IMR-90 (cell line): ENCODE data around the gene KIF16B. TPM values are rescaled to one million over a fixed set of nuclear protein-coding genes. Genes with fewer than 3 reads are reported as not detected.

ENCODE experiments used
- ATAC-seq: fragments of 200-7000 bp; cut with Tn5 transposase; 2 replicates; pipeline ENCODE4 v1.9.1; 2020; ENCODE audit warnings: low read depth, mild to moderate bottlenecking, moderate library complexity
- BruUV-seq: library from RNA; stranded (reverse); fragments of 400-500 nt; replicated peaks from 2 replicates; lab custom pipeline; 2021; lab: Mats Ljungman, UMichigan
- CTCF ChIA-PET: fragments of 300-600 bp; formaldehyde crosslinking; extraction: SDS; loops from one replicate; lab custom pipeline; 2021; ENCODE audit warnings: antibody characterized with exemption; lab: Yijun Ruan, JAX
- POLR2A ChIA-PET: fragments of 300-600 bp; sonication (Branson Sonifier 250); formaldehyde crosslinking; loops from one replicate; lab custom pipeline; 2022; ENCODE audit warnings: antibody characterized with exemption; ENCODE audit not compliant: unreplicated experiment; lab: Charles Lee
- DNase-seq: peaks from one replicate; pipeline ENCODE4 v3.0.0; 2013
- H2AFZ ChIP-seq: replicated peaks from 2 replicates; pipeline ENCODE3; 2013; ENCODE audit warnings: low read length, mild to moderate bottlenecking; ENCODE audit not compliant: poor library complexity
- H2AK5ac ChIP-seq: 2 replicates; pipeline ENCODE4 v1.6.1; 2013; ENCODE audit warnings: low read depth, low read length, inconsistent platforms
- H2AK9ac ChIP-seq: replicated peaks from 2 replicates; pipeline ENCODE3; 2013; ENCODE audit warnings: mild to moderate bottlenecking, low read depth, low read length, moderate library complexity; ENCODE audit not compliant: poor library complexity
- H2BK120ac ChIP-seq: 2 replicates; pipeline ENCODE4 v1.6.1; 2013; ENCODE audit warnings: low read depth, low read length, inconsistent platforms
- H2BK15ac ChIP-seq: 3 replicates; pipeline ENCODE4 v1.6.1; 2013; ENCODE audit warnings: low read depth, low read length, inconsistent platforms
- H2BK20ac ChIP-seq: 2 replicates; pipeline ENCODE4 v1.6.1; 2013; ENCODE audit warnings: low read depth, mild to moderate bottlenecking, inconsistent platforms, low read length, moderate library complexity
- H2BK5ac ChIP-seq: 2 replicates; pipeline ENCODE4 v1.6.1; 2013; ENCODE audit warnings: mild to moderate bottlenecking, low read depth, low read length, inconsistent platforms; ENCODE audit not compliant: poor library complexity, severe bottlenecking
- H3K14ac ChIP-seq: replicated peaks from 2 replicates; pipeline ENCODE4 v1.6.1; 2013; ENCODE audit warnings: low read depth, low read length, inconsistent platforms
- H3K18ac ChIP-seq: 2 replicates; pipeline ENCODE4 v1.6.1; 2013; ENCODE audit warnings: low read depth, low read length, control low read depth
- H3K23ac ChIP-seq: 2 replicates; pipeline ENCODE4 v1.6.1; 2013; ENCODE audit warnings: low read depth, low read length, inconsistent platforms
- H3K27ac ChIP-seq: 2 replicates; pipeline ENCODE4 v1.5.1; 2013; ENCODE audit warnings: mild to moderate bottlenecking, control low read depth, low read length; ENCODE audit not compliant: insufficient read depth
- H3K27me3 ChIP-seq: 2 replicates; pipeline ENCODE4 v1.6.1; 2013; ENCODE audit warnings: low read length; ENCODE audit not compliant: control insufficient read depth, insufficient read depth
- H3K36me3 ChIP-seq: 2 replicates; pipeline ENCODE4 v1.6.1; 2013; ENCODE audit warnings: low read length, mixed read lengths; ENCODE audit not compliant: control insufficient read depth, insufficient read depth
- H3K4ac ChIP-seq: 2 replicates; pipeline ENCODE4 v1.6.1; 2013; ENCODE audit warnings: low read depth, low read length, inconsistent platforms
- H3K4me1 ChIP-seq: 2 replicates; pipeline ENCODE4 v1.6.1; 2013; ENCODE audit warnings: low read length, mixed read lengths; ENCODE audit not compliant: control insufficient read depth, insufficient read depth
- H3K4me2 ChIP-seq: 2 replicates; pipeline ENCODE4 v1.6.1; 2013; ENCODE audit warnings: low read depth, mild to moderate bottlenecking, control low read depth, low read length, moderate library complexity
- H3K4me3 ChIP-seq: 2 replicates; pipeline ENCODE4 v1.5.1; 2013; ENCODE audit warnings: low read depth, mild to moderate bottlenecking, control low read depth, low read length, moderate library complexity; ENCODE audit not compliant: insufficient read depth
- H3K56ac ChIP-seq: 2 replicates; pipeline ENCODE4 v1.6.1; 2013; ENCODE audit warnings: low read length, inconsistent platforms; ENCODE audit not compliant: insufficient read depth; ENCODE audit errors: extremely low read depth
- H3K79me1 ChIP-seq, 2 experiments: 2 replicates each; pipeline ENCODE4 v1.6.1; 2013; ENCODE audit warnings: low read length in 2 of 2, inconsistent platforms in 1 of 2, low read depth in 1 of 2
- H3K9ac ChIP-seq: 2 replicates; pipeline ENCODE4 v1.6.1; 2013; ENCODE audit warnings: low read depth, low read length, control low read depth
- H3K9me1 ChIP-seq: 2 replicates; pipeline ENCODE4 v1.6.1; 2013; ENCODE audit warnings: low read length, inconsistent platforms; ENCODE audit not compliant: insufficient read depth
- H3K9me3 ChIP-seq: 2 replicates; pipeline ENCODE4 v1.6.1; 2013; ENCODE audit warnings: low read length; ENCODE audit not compliant: control insufficient read depth, insufficient read depth
- H4K20me1 ChIP-seq: 2 replicates; pipeline ENCODE4 v1.6.1; 2013; ENCODE audit warnings: low read length, inconsistent platforms; ENCODE audit not compliant: insufficient read depth
- H4K5ac ChIP-seq: 2 replicates; pipeline ENCODE4 v1.6.1; 2013; ENCODE audit warnings: mild to moderate bottlenecking, low read depth, low read length, control low read depth
- H4K8ac ChIP-seq, 2 experiments: 2 replicates each; pipeline ENCODE4 v1.6.1; 2013; ENCODE audit warnings: low read depth in 2 of 2, low read length in 2 of 2, control low read depth in 1 of 2, inconsistent platforms in 1 of 2
- H4K91ac ChIP-seq: 2 replicates; pipeline ENCODE4 v1.6.1; 2013; ENCODE audit warnings: low read depth, low read length, inconsistent platforms; ENCODE audit not compliant: insufficient read depth
- BHLHE40 ChIP-seq: fragments of 150-350 bp; IDR thresholded peaks from 2 replicates; pipeline ENCODE4 v1.6.1; 2016; ENCODE audit warnings: mild to moderate bottlenecking, low read depth, low read length
- CHD1 ChIP-seq: IDR thresholded peaks from 2 replicates; pipeline ENCODE4 v1.6.1; 2012; ENCODE audit warnings: low read depth, low read length, improper control_type of control experiment
- ELK1 ChIP-seq: fragments of 150-350 bp; IDR thresholded peaks from 2 replicates; pipeline ENCODE4 v1.6.1; 2016; ENCODE audit warnings: low read depth, mild to moderate bottlenecking, low read length, moderate library complexity, borderline replicate concordance
- FOS ChIP-seq: fragments of 150-350 bp; IDR thresholded peaks from 2 replicates; pipeline ENCODE4 v1.6.1; 2016; ENCODE audit warnings: low read depth, low read length
- MAFK ChIP-seq: IDR thresholded peaks from 2 replicates; pipeline ENCODE4 v1.6.1; 2012; ENCODE audit warnings: low read depth, low read length, improper control_type of control experiment
- MAZ ChIP-seq: IDR thresholded peaks from 2 replicates; pipeline ENCODE4 v1.6.1; 2012; ENCODE audit warnings: low read depth, mild to moderate bottlenecking, low read length, improper control_type of control experiment, moderate library complexity, borderline replicate concordance
- MXI1 ChIP-seq: IDR thresholded peaks from 2 replicates; pipeline ENCODE4 v1.6.1; 2012; ENCODE audit warnings: low read depth, mild to moderate bottlenecking, low read length, moderate library complexity, borderline replicate concordance
- RAD21 ChIP-seq: IDR thresholded peaks from 2 replicates; pipeline ENCODE4 v1.6.1; 2012; ENCODE audit warnings: low read length, improper control_type of control experiment
- RFX5 ChIP-seq: IDR thresholded peaks from 2 replicates; pipeline ENCODE4 v1.8.0; 2012; ENCODE audit warnings: low read depth, mild to moderate bottlenecking, low read length, moderate library complexity
- SMC3 ChIP-seq: fragments of 150-350 bp; IDR thresholded peaks from 2 replicates; pipeline ENCODE4 v1.6.1; 2016; ENCODE audit warnings: low read depth, mild to moderate bottlenecking, antibody characterized with exemption, low read length, moderate library complexity
- USF2 ChIP-seq: fragments of 150-350 bp; IDR thresholded peaks from 2 replicates; pipeline ENCODE4 v1.6.1; 2017; ENCODE audit warnings: mild to moderate bottlenecking, antibody characterized with exemption, low read length, low read depth
- WGBS, 2 experiments: methylation state at CpG; one replicate each; pipeline versions ENCODE4 v1.1.5 to v1.1.7; 2013; ENCODE audit warnings: missing lambda C conversion rate in 2 of 2; ENCODE audit not compliant: insufficient read length in 1 of 2; ENCODE audit errors: extremely low coverage in 2 of 2; 5-methylcytosine and 5-hydroxymethylcytosine counted together
- dilution Hi-C: fragments of 300-500 bp; cut with HindIII; formaldehyde crosslinking; loops from one replicate; pipeline ENCODE4 v1.14.3; 2018; ENCODE audit warnings: low sequenced_read_pairs; ENCODE audit not compliant: unreplicated experiment
- in situ Hi-C: fragments of 300-500 bp; cut with MboI; formaldehyde crosslinking; loops from 3 replicates; pipeline ENCODE4 v1.14.3; 2019; ENCODE audit warnings: low sequenced_read_pairs, inconsistent platforms, mixed read lengths
- intact Hi-C: fragments of 100-400 bp; cut with micrococcal nuclease; formaldehyde crosslinking; loops from 2 replicates; pipeline ENCODE4 v1.10.0; 2022
- polyA plus RNA-seq, 3 experiments: library from polyadenylated mRNA; depleted of rRNA; stranded (reverse); fragments of >200 nt; gene quantifications; 2 replicates each; pipeline ENCODE4 v1.2.3, GENCODE V29; 2012; ENCODE audit warnings: low replicate concordance in 1 of 3
- total RNA-seq: library from RNA; depleted of rRNA; stranded (reverse); fragments of >200 nt; gene quantifications from 2 replicates; pipeline ENCODE4 v1.2.3, GENCODE V29; 2012

The KIF16B gene
- total and polyA plus RNA-seq, 2 of the 4 experiments (the other 2 are of a cell fraction): 4.7 to 10.0 TPM

GRCh38 chr20:16317445-16318362 is 255.5 kb downstream of the KIF16B start:
- H3K18ac ChIP-seq: no peak overlapping the region
- in situ Hi-C loops (no loop called here), dilution Hi-C loops (no loop called here), intact Hi-C loops (no loop called here)
- no TSS peak for BruUV-seq
- H3K4ac ChIP-seq: no peak overlapping the region
- H3K9me3 ChIP-seq: no peaks in the 10 kb centered on the region
- no peaks in the 10 kb centered on the region for H3K4me1 ChIP-seq
- no peak overlapping the region for H3K14ac ChIP-seq
- H3K9me1 ChIP-seq: no peaks in the 10 kb centered on the region
- no peak overlapping the region for H2BK120ac ChIP-seq
- TF ChIP-seq BHLHE40 (no peak), FOS (no peak), RAD21 (no peak), MAFK (no peak), MXI1 (no peak), ELK1 (no peak), CHD1 (no peak), RFX5 (no peak), SMC3 (no peak), USF2 (no peak), MAZ (no peak)
- no peak overlapping the region for H3K9ac ChIP-seq
- H3K56ac ChIP-seq: no peak overlapping the region
- ChIA-PET CTCF (no interaction called here), POLR2A (no interaction called here)
- H2AK9ac ChIP-seq: no peak overlapping the region
- no peak overlapping the region for H3K4me2 ChIP-seq
- no peak overlapping the region for H3K4me3 ChIP-seq
- H2AFZ ChIP-seq: no peak overlapping the region
- DNase-seq (no peak), ATAC-seq (no peak)
- H2AK5ac ChIP-seq: no peak overlapping the region
- no peak overlapping the region for H3K23ac ChIP-seq
- H4K20me1 ChIP-seq: no peaks in the 10 kb centered on the region
- no peak overlapping the region for H4K5ac ChIP-seq
- H2BK15ac ChIP-seq: no peak overlapping the region
- no peak overlapping the region for H4K91ac ChIP-seq
- H3K27me3 ChIP-seq: no peaks in the 10 kb centered on the region
- H3K27ac ChIP-seq: no peak overlapping the region
- no CpG with 5 or more reads among the region's 14 CpGs for WGBS, 2 experiments
- no peaks in the 10 kb centered on the region; a peak in 1 of 4 replicates for H3K79me1 ChIP-seq
- no peak overlapping the region for H2BK5ac ChIP-seq
- no peak overlapping the region for H4K8ac ChIP-seq
- no peaks in the 10 kb centered on the region for H3K36me3 ChIP-seq
- no peak overlapping the region for H2BK20ac ChIP-seq
